Erythroblast (primary cell): ENCODE data around the gene MTOR.

ENCODE experiments used
- GATA1 ChIP-seq: IDR thresholded peaks from 2 replicates; pipeline ENCODE4 v1.6.1; 2011; ENCODE audit warnings: low read depth, mild to moderate bottlenecking, control low read depth, low read length, moderate library complexity
- POLR2A ChIP-seq: IDR thresholded peaks from 2 replicates; pipeline ENCODE4 v1.6.1; 2011; ENCODE audit warnings: mild to moderate bottlenecking, low read length

DNA sequence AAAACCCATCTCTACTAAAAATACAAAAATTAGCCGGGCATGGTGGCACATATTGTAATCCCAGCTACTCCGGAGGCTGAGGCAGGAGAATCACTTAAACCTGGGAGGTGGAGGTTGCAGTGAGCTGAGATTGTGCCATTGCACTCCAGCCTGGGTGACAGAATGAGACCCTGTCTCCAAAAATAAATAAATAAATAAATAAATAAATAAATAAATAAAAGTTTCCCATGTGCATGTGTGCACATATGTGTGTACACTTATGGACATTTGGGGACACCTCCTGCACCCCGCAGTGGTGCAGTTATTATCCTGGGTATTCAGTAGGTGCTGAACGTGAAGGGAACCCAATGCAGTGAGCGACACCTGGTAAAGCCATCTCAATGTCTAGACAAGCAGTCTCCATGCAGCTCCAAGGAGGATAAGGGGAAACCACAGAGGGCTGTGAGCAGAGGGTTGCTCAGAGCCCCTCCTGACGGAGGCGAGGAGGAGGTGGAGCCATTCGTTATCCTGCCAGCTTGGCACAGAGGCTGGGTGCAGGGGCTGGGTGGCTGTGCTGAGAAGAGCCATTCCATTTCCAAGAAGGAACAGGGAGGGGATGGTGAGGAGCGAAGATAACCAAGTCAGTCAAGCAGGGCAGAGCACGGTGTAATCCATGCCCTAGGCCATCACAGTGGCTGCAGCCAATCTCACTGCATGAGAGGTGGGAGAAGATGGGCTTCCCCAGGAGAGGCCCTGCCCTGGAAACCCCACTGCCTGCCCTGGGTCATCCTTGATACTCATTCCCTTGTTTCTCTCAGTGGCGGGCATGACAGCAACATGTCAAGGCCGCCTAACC, 36.3 kb upstream of the MTOR start:
- TF ChIP-seq POLR2A, result no peak
- TF ChIP-seq GATA1, result no peak
